H1 (cell line): ENCODE data around the gene MRTFB. TPM values are rescaled to one million over a fixed set of nuclear protein-coding genes. Genes with fewer than 3 reads are reported as not detected.

Source experiments
- CTCF ChIA-PET: fragments of 300-600 bp; sonication (Branson Sonifier 250); formaldehyde crosslinking; loops from one replicate; lab custom pipeline; 2021; ENCODE audit not compliant: partially characterized antibody; lab: Charles Lee
- POLR2A ChIA-PET: fragments of 300-600 bp; sonication (Branson Sonifier 250); formaldehyde crosslinking; loops from one replicate; lab custom pipeline; 2021; ENCODE audit warnings: inconsistent platforms; ENCODE audit not compliant: partially characterized antibody; lab: Charles Lee
- DNase-seq, 2 experiments: peaks; one replicate each; pipeline versions ENCODE4 v3.0.0 to v3.0.0-alpha.2; 2010 to 2022; ENCODE audit warnings: low spot score in 2 of 2, low read depth in 1 of 2, mixed read lengths in 1 of 2
- FAIRE-seq: peaks from 2 replicates; lab custom pipeline; 2011; peaks lifted over from hg19 to GRCh38; lab: Jason Lieb, UNC
- H2AFZ ChIP-seq: 2 replicates; pipeline ENCODE4 v1.8.1; 2012; ENCODE audit warnings: low read length, inconsistent platforms
- H2AK5ac ChIP-seq: 2 replicates; pipeline ENCODE4 v1.6.1; 2013; ENCODE audit warnings: low read depth, low read length
- H2BK120ac ChIP-seq: replicated peaks from 2 replicates; pipeline ENCODE3; 2013; ENCODE audit warnings: low read depth, low read length, inconsistent platforms
- H2BK12ac ChIP-seq: 2 replicates; pipeline ENCODE4 v1.6.1; 2013; ENCODE audit warnings: low read depth, low read length
- H2BK15ac ChIP-seq: 2 replicates; pipeline ENCODE4 v1.6.1; 2013; ENCODE audit warnings: low read length
- H2BK20ac ChIP-seq: 2 replicates; pipeline ENCODE4 v1.6.1; 2013; ENCODE audit warnings: low read length
- H2BK5ac ChIP-seq: 2 replicates; pipeline ENCODE4 v1.6.1; 2013; ENCODE audit warnings: low read depth, low read length
- H3K14ac ChIP-seq: 2 replicates; pipeline ENCODE4 v1.6.1; 2013; ENCODE audit warnings: inconsistent platforms; ENCODE audit not compliant: insufficient read length
- H3K18ac ChIP-seq: 2 replicates; pipeline ENCODE4 v1.6.1; 2013; ENCODE audit warnings: low read length; ENCODE audit errors: extremely low read depth
- H3K23ac ChIP-seq: 2 replicates; pipeline ENCODE4 v1.6.1; 2013; ENCODE audit warnings: inconsistent platforms; ENCODE audit not compliant: insufficient read length
- H3K23me2 ChIP-seq: 2 replicates; pipeline ENCODE4 v1.6.1; 2013; ENCODE audit warnings: low read depth, low read length
- H3K27ac ChIP-seq: 2 replicates; pipeline ENCODE4 v1.6.1; 2011; ENCODE audit warnings: low read depth, low read length, inconsistent platforms
- H3K27me3 ChIP-seq, 4 experiments: replicated peaks in 1 of 4; 1 replicate in 1 of 4; 2 replicates in 3 of 4; pipeline versions ENCODE4 v1.6.1 to v1.8.1; 2011 to 2013; ENCODE audit warnings: low read length in 3 of 4, mild to moderate bottlenecking in 3 of 4, inconsistent platforms in 2 of 4, mixed read lengths in 2 of 4, moderate library complexity in 1 of 4; ENCODE audit not compliant: control insufficient read depth in 3 of 4, insufficient read depth in 3 of 4; ENCODE audit errors: extremely low read depth in 1 of 4
- H3K36me3 ChIP-seq, 4 experiments: 2 replicates each; pipeline versions ENCODE4 v1.6.1 to v1.8.1; 2011 to 2013; ENCODE audit warnings: mild to moderate bottlenecking in 4 of 4, low read length in 3 of 4, moderate library complexity in 2 of 4, control low read depth in 1 of 4, inconsistent platforms in 1 of 4; ENCODE audit not compliant: insufficient read depth in 4 of 4, control insufficient read depth in 2 of 4
- H3K4ac ChIP-seq: replicated peaks from 2 replicates; pipeline ENCODE3; 2013; ENCODE audit warnings: low read length, low read depth, mixed read lengths, inconsistent platforms; ENCODE audit not compliant: insufficient read length
- H3K4me1 ChIP-seq, 4 experiments: replicated peaks in 1 of 4; 1 replicate in 1 of 4; 2 replicates in 3 of 4; pipeline versions ENCODE4 v1.6.1 to v1.8.1; 2011 to 2013; ENCODE audit warnings: low read length in 3 of 4, inconsistent platforms in 2 of 4, mixed read lengths in 1 of 4; ENCODE audit not compliant: insufficient read depth in 4 of 4, control insufficient read depth in 3 of 4
- H3K4me2 ChIP-seq, 2 experiments: 2 replicates each; pipeline versions ENCODE4 v1.6.1 to v1.8.1; 2011 to 2013; ENCODE audit warnings: low read depth in 2 of 2, low read length in 2 of 2, control low read depth in 1 of 2, inconsistent platforms in 1 of 2, mild to moderate bottlenecking in 1 of 2; ENCODE audit not compliant: insufficient read depth in 1 of 2
- H3K4me3 ChIP-seq, 4 experiments: fragments of 200-600, 300-600 bp in 1 of 4; sonication (generic), shearing (Covaris generic), sonication (Bioruptor Twin) in 1 of 4; 2 replicates each; pipeline versions ENCODE4 v1.5.1 to v1.8.1; 2011 to 2016; ENCODE audit warnings: low read length in 4 of 4, low read depth in 3 of 4, control low read depth in 2 of 4, inconsistent platforms in 2 of 4, mild to moderate bottlenecking in 2 of 4, mixed read lengths in 1 of 4, moderate library complexity in 1 of 4; ENCODE audit not compliant: insufficient read depth in 2 of 4; ENCODE audit errors: extremely low read depth in 1 of 4
- H3K56ac ChIP-seq: replicated peaks from 2 replicates; pipeline ENCODE3; 2013; ENCODE audit warnings: low read depth, mild to moderate bottlenecking, mixed read lengths, low read length, inconsistent platforms; ENCODE audit not compliant: insufficient read length
- H3K79me1 ChIP-seq: 2 replicates; pipeline ENCODE4 v1.6.1; 2013; ENCODE audit warnings: low read depth, low read length, control low read depth
- H3K79me2 ChIP-seq, 2 experiments: 2 replicates each; pipeline versions ENCODE4 v1.6.1 to v1.8.1; 2012 to 2013; ENCODE audit warnings: low read length in 2 of 2, mild to moderate bottlenecking in 2 of 2, inconsistent platforms in 1 of 2; ENCODE audit not compliant: insufficient read depth in 2 of 2, control insufficient read depth in 1 of 2
- H3K9ac ChIP-seq, 4 experiments: replicated peaks in 1 of 4; 1 replicate in 1 of 4; 2 replicates in 3 of 4; pipeline versions ENCODE4 v1.6.1 to v1.8.1; 2011 to 2013; ENCODE audit warnings: low read depth in 3 of 4, low read length in 3 of 4, control low read depth in 2 of 4, mild to moderate bottlenecking in 2 of 4, moderate library complexity in 2 of 4, inconsistent platforms in 1 of 4; ENCODE audit errors: extremely low read depth in 1 of 4
- H3K9me3 ChIP-seq, 2 experiments: 2 replicates each; pipeline versions ENCODE4 v1.6.1 to v1.8.1; 2012 to 2013; ENCODE audit warnings: mild to moderate bottlenecking in 2 of 2, moderate library complexity in 2 of 2, control low read depth in 1 of 2, inconsistent platforms in 1 of 2, low read depth in 1 of 2, low read length in 1 of 2, mixed read lengths in 1 of 2; ENCODE audit not compliant: insufficient read depth in 2 of 2
- H4K20me1 ChIP-seq, 2 experiments: replicated peaks in 1 of 2; 2 replicates each; pipeline versions ENCODE3 to v1.8.1; 2011 to 2013; ENCODE audit warnings: inconsistent platforms in 2 of 2, low read length in 2 of 2, mild to moderate bottlenecking in 1 of 2; ENCODE audit not compliant: insufficient read depth in 2 of 2, control insufficient read depth in 1 of 2
- H4K5ac ChIP-seq: 2 replicates; pipeline ENCODE4 v1.6.1; 2013; ENCODE audit warnings: low read length, low read depth, mixed read lengths, inconsistent platforms; ENCODE audit not compliant: insufficient read length
- H4K8ac ChIP-seq: 2 replicates; pipeline ENCODE4 v1.8.0; 2013; ENCODE audit warnings: mild to moderate bottlenecking, moderate library complexity, low read length, inconsistent platforms; ENCODE audit not compliant: insufficient read depth; ENCODE audit errors: extremely low read depth
- H4K91ac ChIP-seq: replicated peaks from 2 replicates; pipeline ENCODE3; 2013; ENCODE audit warnings: low read length, mixed read lengths, inconsistent platforms; ENCODE audit not compliant: insufficient read length
- EP300 ChIP-seq, 2 experiments: IDR thresholded peaks; 1 replicate in 1 of 2; 2 replicates in 1 of 2; pipeline ENCODE4 v1.6.1; 2011 to 2012; ENCODE audit warnings: low read depth in 2 of 2, low read length in 2 of 2, mild to moderate bottlenecking in 2 of 2, borderline replicate concordance in 1 of 2, inconsistent platforms in 1 of 2, moderate library complexity in 1 of 2
- KDM5A ChIP-seq: fragments of 200-600 bp; IDR thresholded peaks from 2 replicates; pipeline ENCODE4 v1.7.1; 2012; ENCODE audit warnings: mild to moderate bottlenecking, low read length, inconsistent platforms, mixed read lengths
- NRF1 ChIP-seq: IDR thresholded peaks from 2 replicates; pipeline ENCODE4 v1.6.1; 2011; ENCODE audit warnings: mild to moderate bottlenecking, low read depth, low read length, improper control_type of control experiment
- RAD21 ChIP-seq, 2 experiments: IDR thresholded peaks in 1 of 2; conservative IDR thresholded peaks in 1 of 2; 2 replicates each; pipeline ENCODE4 v1.6.1; 2011; ENCODE audit warnings: low read depth in 2 of 2, low read length in 2 of 2, improper control_type of control experiment in 1 of 2, inconsistent platforms in 1 of 2, mild to moderate bottlenecking in 1 of 2, moderate library complexity in 1 of 2
- RBBP5 ChIP-seq: IDR thresholded peaks from 2 replicates; pipeline ENCODE4 v1.7.1; 2012; ENCODE audit warnings: low read depth, mild to moderate bottlenecking, inconsistent platforms, low read length, moderate library complexity, borderline replicate concordance
- SRF ChIP-seq: IDR thresholded peaks from 2 replicates; pipeline ENCODE4 v1.6.1; 2011; ENCODE audit warnings: mild to moderate bottlenecking, low read depth, low read length, moderate library complexity
- WGBS, 2 experiments: shearing (Covaris generic) in 1 of 2; methylation state at CpG; one replicate each; pipeline versions ENCODE4 v1.1.6 to v1.1.7; 2013 to 2015; ENCODE audit warnings: low lambda C conversion rate in 2 of 2, mixed read lengths in 2 of 2, inconsistent platforms in 1 of 2, low coverage in 1 of 2, missing lambda C conversion rate in 1 of 2; ENCODE audit not compliant: insufficient replicate concordance in 2 of 2, insufficient coverage in 1 of 2, insufficient read length in 1 of 2; ENCODE audit errors: extremely low coverage in 1 of 2, missing lambda C conversion rate in 1 of 2; 5-methylcytosine and 5-hydroxymethylcytosine counted together
- polyA plus RNA-seq, 7 experiments: library from polyadenylated mRNA; depleted of rRNA in 3 of 7; stranded (reverse) in 5 of 7; unstranded in 2 of 7; fragments of >200 nt in 5 of 7; fragments of 200-250 nt in 2 of 7; gene quantifications; 1 replicate in 5 of 7; 2 replicates in 1 of 7; 4 replicates in 1 of 7; pipeline versions ENCODE4 v1.2.1 to v1.2.3, GENCODE V29; 2011 to 2013; ENCODE audit warnings: missing spikeins in 2 of 7, mixed read lengths in 2 of 7
- total RNA-seq: library from RNA; stranded (reverse); fragmentation: NEBNext Ultra II Directional; extraction: Animal tissue kit (Norgen Biotek cat#: 25700); gene quantifications from 2 replicates; pipeline ENCODE4 v1.2.1, GENCODE V29; 2021

Gene MRTFB
- total and polyA plus RNA-seq, 2 of the 8 experiments (the other 6 are each of a cell fraction or from before 2014, with no cell fraction given) = 13.5 to 34.9 TPM

DNA sequence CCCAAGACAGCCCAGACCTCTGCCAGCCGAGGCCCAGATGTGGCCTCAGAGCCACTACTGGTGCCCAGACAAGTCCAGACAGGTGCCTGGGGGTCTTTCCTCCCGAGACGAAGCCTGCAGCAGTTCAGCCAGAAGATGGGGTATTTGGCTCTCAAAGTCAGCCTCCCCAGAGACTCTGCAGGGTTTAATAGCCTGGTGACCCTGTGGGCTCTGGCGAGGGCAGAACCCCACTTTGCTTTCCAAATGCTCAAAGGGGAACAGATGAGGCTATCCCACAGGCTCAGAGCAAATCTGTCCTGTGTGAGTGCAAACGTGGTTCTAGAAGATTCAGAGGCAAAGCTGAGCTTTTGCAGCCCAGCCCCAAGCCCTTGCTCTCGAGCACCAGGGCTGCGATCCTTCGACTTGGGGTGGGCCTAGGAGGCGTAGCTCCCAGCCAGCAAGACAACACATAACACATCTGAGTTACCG lies 236.0 kb downstream of the MRTFB start:
- Histone ChIP-seq H2BK15ac (no peak overlapping the region), H4K8ac (peak overlapping the region; percentile 60; the same call in 1 of the 2 replicates), H3K27ac (peak overlapping the region; percentile 50; the same call in 1 of the 2 replicates), H4K20me1 (no peaks in the 10 kb centered on the region), H3K4me3 (no peak overlapping the region), H3K9me3 (no peaks in the 10 kb centered on the region), H3K79me2 (peaks cover 3 to 71% of the 10 kb centered on the region in 2 experiments; a peak in 3 of 4 replicates), H4K5ac (peak overlapping the region; percentile 58), H2BK5ac (peak overlapping the region; percentile 90; the same call in 1 of the 2 replicates), H2BK12ac (peak overlapping the region; percentile 94; the same call in 1 of the 2 replicates), H2AK5ac (peak overlapping the region; percentile 82), H3K4me1 (peaks cover 21 to 60% (median 42%) of the 10 kb centered on the region in 4 experiments), H3K4ac (peak overlapping the region; percentile 12), H3K36me3 (no peaks in the 10 kb centered on the region), H2BK120ac (peak overlapping the region; percentile 74), H3K56ac (peak overlapping the region; percentile 3), H3K79me1 (peaks cover 9% of the 10 kb centered on the region), H3K27me3 (no peaks in the 10 kb centered on the region), H4K91ac (peak overlapping the region; percentile 82), H3K9ac (peak overlapping the region in 2 of 4 experiments; percentile 20 to 34; a peak in 3 of 7 replicates), H3K4me2 (peak overlapping the region in 1 of 2 experiments; percentile 30; a peak in 1 of 4 replicates), H2BK20ac (peak overlapping the region; percentile 95; the same call in 1 of the 2 replicates), H3K23me2 (peaks cover 8% of the 10 kb centered on the region; the same call in 1 of the 2 replicates), H3K18ac (peak overlapping the region; percentile 91), H3K23ac (peak overlapping the region; percentile 23), H3K14ac (no peak overlapping the region), H2AFZ (no peak overlapping the region)
- WGBS, 2 experiments = 78% methylated on average over 10 of the region's 10 CpGs; no CpG with 5 or more reads in 1 of the 2 experiments
- no peak for DNase-seq
- POLR2A ChIA-PET = interaction anchor here (0.7 kb wide), 1 partner anchor 21 kb away, joined by 3 read pairs; no protein-coding TSS in a partner anchor
- no peak for TF ChIP-seq NRF1
- no peak for TF ChIP-seq EP300 (IDR thresholded peaks at IDR 0.05; ENCODE audit: borderline replicate concordance in 1 of 2, low read depth in 2 of 2, low read length in 2 of 2)
- TF ChIP-seq RAD21 (IDR thresholded peaks at IDR 0.05 in 1 of 2, conservative IDR thresholded peaks at IDR 0.05 in 1 of 2; ENCODE audit: low read depth in 2 of 2, low read length in 2 of 2) = peak in 1 of 2 experiments; percentile 37; a peak in 1 of 4 replicates
- no peak for TF ChIP-seq SRF
- no peak for TF ChIP-seq KDM5A
- 0 out of 2 replicates have a peak, but pooled peaks have one; percentile 22 for TF ChIP-seq RBBP5
- CTCF ChIA-PET = interaction anchor here (1.0 to 4.4 kb wide), 6 partner anchors 8 to 220 kb away, joined by 3 to 15 read pairs (median 5); no protein-coding TSS in a partner anchor
- FAIRE-seq = no peak
